Endodermal cell (in vitro differentiated cells): ENCODE results near the gene NTRK3. TPM values are rescaled to one million over a fixed set of nuclear protein-coding genes. Genes with fewer than 3 reads are reported as not detected.
A peak's percentile ranks its signal among the peaks of the same experiment; 100 is the strongest.

Experiments
- DNase-seq: peaks from one replicate; pipeline ENCODE4 v3.0.0-alpha.2; 2017
- H3K27ac ChIP-seq: 2 replicates; pipeline ENCODE4 v1.5.1; 2013; ENCODE audit warnings: mild to moderate bottlenecking, low read depth, low read length, moderate library complexity
- H3K27me3 ChIP-seq: 2 replicates; pipeline ENCODE4 v1.6.1; 2013; ENCODE audit warnings: mild to moderate bottlenecking, low read length, moderate library complexity; ENCODE audit not compliant: insufficient read depth, control insufficient read depth, poor library complexity, severe bottlenecking
- H3K36me3 ChIP-seq: 2 replicates; pipeline ENCODE4 v1.7.0; 2013; ENCODE audit warnings: mild to moderate bottlenecking, low read length, moderate library complexity; ENCODE audit not compliant: control insufficient read depth, insufficient read depth
- H3K4me1 ChIP-seq: one replicate; pipeline ENCODE4 v1.7.0; 2013; ENCODE audit warnings: low read length; ENCODE audit not compliant: control insufficient read depth, insufficient read depth
- H3K4me3 ChIP-seq: 2 replicates; pipeline ENCODE4 v1.5.1; 2013; ENCODE audit warnings: mild to moderate bottlenecking, low read length, moderate library complexity
- H3K9ac ChIP-seq: 2 replicates; pipeline ENCODE4 v1.6.1; 2013; ENCODE audit warnings: mild to moderate bottlenecking, low read length, moderate library complexity; ENCODE audit not compliant: poor library complexity, severe bottlenecking; ENCODE audit errors: extremely low read depth
- H3K9me3 ChIP-seq: 2 replicates; pipeline ENCODE4 v1.6.1; 2013; ENCODE audit warnings: mild to moderate bottlenecking, low read length, moderate library complexity; ENCODE audit not compliant: control insufficient read depth
- H3K27ac Mint-ChIP-seq: 2 replicates; pipeline ENCODE4 v1.8.0; 2020; ENCODE audit warnings: mixed read lengths
- H3K27me3 Mint-ChIP-seq: 2 replicates; pipeline ENCODE4 v1.8.0; 2021; ENCODE audit warnings: mild to moderate bottlenecking, mixed read lengths; ENCODE audit not compliant: insufficient read depth
- H3K36me3 Mint-ChIP-seq: 2 replicates; pipeline ENCODE4 v1.8.0; 2020; ENCODE audit warnings: low read depth, mixed read lengths
- H3K4me1 Mint-ChIP-seq: 2 replicates; pipeline ENCODE4 v1.8.0; 2020; ENCODE audit warnings: mixed read lengths
- H3K4me3 Mint-ChIP-seq: 2 replicates; pipeline ENCODE4 v1.8.0; 2020; ENCODE audit warnings: mild to moderate bottlenecking, moderate library complexity, mixed read lengths
- H3K9me3 Mint-ChIP-seq: 2 replicates; pipeline ENCODE4 v1.8.0; 2020; ENCODE audit warnings: mild to moderate bottlenecking, mixed read lengths
- WGBS, 2 experiments: methylation state at CpG; one replicate each; pipeline versions ENCODE4 v1.1.5 to v1.1.7; 2013; ENCODE audit warnings: missing lambda C conversion rate in 2 of 2, mixed read lengths in 1 of 2; ENCODE audit not compliant: insufficient coverage in 1 of 2, insufficient read length in 1 of 2; 5-methylcytosine and 5-hydroxymethylcytosine counted together
- total RNA-seq, 2 donors: library from RNA; stranded (reverse); fragmentation: NEBNext Ultra II Directional in 1 of 2; extraction: Animal tissue kit (Norgen Biotek cat#: 25700) in 1 of 2; gene quantifications; 2 replicates in 1 of 2; 3 replicates in 1 of 2; pipeline ENCODE4 v1.2.1, GENCODE V29; 2021
- TF ChIP-seq, protein P1 (sequence below): fragments of 200-600 bp; sonication (generic); conservative IDR thresholded peaks from 2 replicates; pipeline ENCODE4 v1.5.0; 2021; ENCODE audit warnings: antibody characterized with exemption, mild to moderate bottlenecking

Gene NTRK3
- total RNA-seq, 2 donors from 2014 or later: 0.11 to 0.86 TPM

DNA sequence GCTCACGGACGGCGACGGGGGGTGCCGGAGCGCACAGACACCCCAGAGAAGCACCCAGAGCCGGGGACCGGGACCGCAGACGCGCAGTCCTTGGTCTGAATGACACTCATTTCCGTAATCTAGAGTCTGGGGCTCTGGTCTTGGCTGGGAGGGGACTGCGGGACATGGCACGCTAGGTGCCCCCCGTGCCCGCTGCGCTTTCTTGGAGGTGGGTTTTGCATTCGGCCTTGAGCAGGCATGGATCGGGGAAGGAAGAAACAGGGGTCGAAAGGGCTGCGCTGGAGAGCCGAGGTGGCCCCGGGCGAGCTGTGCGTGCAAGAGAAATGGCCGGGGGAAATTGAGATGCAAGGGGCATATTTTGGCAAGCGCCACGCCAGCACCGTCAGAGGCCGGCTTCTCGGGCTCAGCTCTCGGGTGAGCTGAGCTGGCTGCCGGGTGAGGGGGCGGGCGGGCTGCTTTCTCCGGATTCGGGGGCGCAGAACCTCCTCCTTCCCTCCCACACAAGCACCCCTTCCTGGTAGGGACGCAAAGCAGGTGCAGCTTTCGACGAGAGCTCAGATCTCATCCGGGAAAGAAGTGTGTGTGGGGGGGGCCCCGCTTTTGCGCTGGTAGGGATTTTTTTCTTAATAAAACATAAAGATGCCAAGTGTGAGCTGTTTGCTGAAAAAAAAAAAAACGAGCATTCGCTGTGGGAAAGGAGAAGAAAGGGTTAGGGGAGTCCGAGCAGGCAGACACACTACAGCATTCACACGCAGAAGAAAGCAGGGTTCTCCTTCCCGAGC, 963 bp upstream of the NTRK3 start:
- Histone ChIP-seq H3K27ac (no peak overlapping the region), H3K4me3 (peak overlapping the region; percentile 76), H3K4me1 (peaks cover 3% of the 10 kb centered on the region), H3K9ac (no peak overlapping the region), H3K9me3 (no peaks in the 10 kb centered on the region), H3K27me3 (peaks cover 96% of the 10 kb centered on the region), H3K36me3 (no peaks in the 10 kb centered on the region)
- Mint-ChIP-seq H3K27ac (no peak overlapping the region), H3K36me3 (no peaks in the 10 kb centered on the region), H3K4me1 (peaks cover 16% of the 10 kb centered on the region), H3K27me3 (peaks cover 93% of the 10 kb centered on the region), H3K4me3 (peak overlapping the region; percentile 71), H3K9me3 (no peaks in the 10 kb centered on the region)
- peak; percentile 72 for DNase-seq
- WGBS, 2 experiments: 1 to 2% methylated on average over 9 to 48 of the region's 49 CpGs
- TF ChIP-seq, protein P1, sequence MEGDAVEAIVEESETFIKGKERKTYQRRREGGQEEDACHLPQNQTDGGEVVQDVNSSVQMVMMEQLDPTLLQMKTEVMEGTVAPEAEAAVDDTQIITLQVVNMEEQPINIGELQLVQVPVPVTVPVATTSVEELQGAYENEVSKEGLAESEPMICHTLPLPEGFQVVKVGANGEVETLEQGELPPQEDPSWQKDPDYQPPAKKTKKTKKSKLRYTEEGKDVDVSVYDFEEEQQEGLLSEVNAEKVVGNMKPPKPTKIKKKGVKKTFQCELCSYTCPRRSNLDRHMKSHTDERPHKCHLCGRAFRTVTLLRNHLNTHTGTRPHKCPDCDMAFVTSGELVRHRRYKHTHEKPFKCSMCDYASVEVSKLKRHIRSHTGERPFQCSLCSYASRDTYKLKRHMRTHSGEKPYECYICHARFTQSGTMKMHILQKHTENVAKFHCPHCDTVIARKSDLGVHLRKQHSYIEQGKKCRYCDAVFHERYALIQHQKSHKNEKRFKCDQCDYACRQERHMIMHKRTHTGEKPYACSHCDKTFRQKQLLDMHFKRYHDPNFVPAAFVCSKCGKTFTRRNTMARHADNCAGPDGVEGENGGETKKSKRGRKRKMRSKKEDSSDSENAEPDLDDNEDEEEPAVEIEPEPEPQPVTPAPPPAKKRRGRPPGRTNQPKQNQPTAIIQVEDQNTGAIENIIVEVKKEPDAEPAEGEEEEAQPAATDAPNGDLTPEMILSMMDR: no peak

DNA sequence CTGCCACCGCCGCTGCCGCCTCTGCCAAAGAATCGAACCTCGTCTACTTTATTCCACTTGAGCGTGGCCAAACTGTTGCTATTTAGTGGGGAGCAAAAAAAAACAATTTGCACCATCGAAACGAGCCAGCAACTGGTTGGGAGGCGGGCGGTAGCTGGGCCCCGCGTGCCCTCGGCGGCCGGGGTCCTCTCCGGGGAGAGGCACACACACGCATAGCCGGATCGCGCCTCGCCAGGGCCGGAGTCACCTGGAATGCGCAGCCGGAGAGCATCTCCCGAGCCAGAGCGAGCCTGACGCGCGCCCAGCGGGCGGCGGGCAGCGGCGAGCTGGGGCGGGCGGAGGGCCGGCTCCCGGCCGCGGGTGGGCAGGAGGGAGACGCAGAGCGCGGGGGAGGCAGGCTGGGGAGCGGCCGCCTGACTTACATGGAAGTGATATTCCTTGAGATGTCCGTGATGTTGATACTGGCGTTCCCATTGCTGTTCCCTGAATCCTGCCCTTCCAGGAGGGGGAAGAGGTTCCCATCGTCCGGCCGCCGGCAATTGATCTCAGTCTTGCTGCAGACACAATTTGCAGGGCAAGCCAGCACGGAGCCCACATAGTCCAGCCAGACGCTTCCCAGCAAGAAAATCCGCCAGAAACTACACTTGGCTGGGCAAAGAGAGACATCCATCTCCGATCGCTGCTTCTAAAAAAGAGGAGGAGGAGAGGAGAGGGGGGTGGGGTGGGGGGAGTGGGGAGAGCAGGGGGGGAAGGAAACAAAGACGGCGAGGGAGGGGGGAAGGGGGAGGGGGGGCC, 858 bp downstream of the NTRK3 start:
- no peaks in the 10 kb centered on the region for H3K9me3 Mint-ChIP-seq
- no peak overlapping the region for H3K27ac Mint-ChIP-seq
- no peaks in the 10 kb centered on the region for H3K36me3 ChIP-seq
- H3K9ac ChIP-seq: no peak overlapping the region
- H3K36me3 Mint-ChIP-seq: no peaks in the 10 kb centered on the region
- H3K9me3 ChIP-seq: no peaks in the 10 kb centered on the region
- WGBS, 2 experiments: 1% methylated on average over 7 to 54 of the region's 58 CpGs
- no peak overlapping the region for H3K27ac ChIP-seq
- TF ChIP-seq, protein P1: no peak
- peaks cover 95% of the 10 kb centered on the region for H3K27me3 ChIP-seq
- H3K4me3 ChIP-seq: peak overlapping the region; percentile 69
- peak; percentile 83 for DNase-seq
- peaks cover 95% of the 10 kb centered on the region for H3K27me3 Mint-ChIP-seq
- peak overlapping the region; percentile 71 for H3K4me3 Mint-ChIP-seq
- peaks cover 16% of the 10 kb centered on the region for H3K4me1 Mint-ChIP-seq
- H3K4me1 ChIP-seq: peaks cover 3% of the 10 kb centered on the region

DNA sequence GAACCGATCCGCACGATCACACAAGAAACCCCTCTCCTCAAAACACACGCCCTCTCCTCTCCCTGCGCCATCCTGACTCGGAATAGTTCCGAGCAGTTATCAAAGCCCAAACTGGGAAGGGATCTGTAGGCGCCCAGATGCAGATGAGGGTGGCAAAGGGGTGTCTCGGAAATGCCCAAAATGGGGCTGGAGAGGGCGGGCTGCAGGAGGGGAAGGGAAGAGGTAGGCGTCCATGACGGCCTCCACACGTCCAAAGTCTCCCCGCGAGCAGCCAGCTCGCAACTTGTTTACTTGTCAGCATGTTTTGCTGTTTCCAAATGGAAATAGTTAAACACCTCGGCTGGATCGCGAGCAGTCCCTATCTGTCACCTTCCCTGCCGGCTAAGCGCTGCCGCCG, 1.5 kb downstream of the NTRK3 start:
- Mint-ChIP-seq H3K27ac (no peak overlapping the region), H3K4me3 (peak overlapping the region; percentile 71), H3K9me3 (no peaks in the 10 kb centered on the region), H3K4me1 (peaks cover 16% of the 10 kb centered on the region), H3K27me3 (peaks cover 95% of the 10 kb centered on the region), H3K36me3 (no peaks in the 10 kb centered on the region)
- TF ChIP-seq, protein P1: no peak
- H3K9me3 ChIP-seq: no peaks in the 10 kb centered on the region
- peaks cover 94% of the 10 kb centered on the region for H3K27me3 ChIP-seq
- H3K36me3 ChIP-seq: no peaks in the 10 kb centered on the region
- H3K9ac ChIP-seq: no peak overlapping the region
- H3K4me3 ChIP-seq: peak overlapping the region; percentile 69
- peaks cover 3% of the 10 kb centered on the region for H3K4me1 ChIP-seq
- no peak for DNase-seq
- 3 to 4% methylated on average over 6 to 23 of the region's 23 CpGs for WGBS, 2 experiments
- H3K27ac ChIP-seq: no peak overlapping the region
